GM18520 (cell line): ENCODE data around the gene ACOT13.
"Not testable (repeated sequence)": the region's sequence is repeated elsewhere in the genome, so short reads cannot be mapped to it uniquely, and the experiment has no call there.

Experiments used
- ATAC-seq: cut with Tn5 transposase; IDR thresholded peaks from one replicate; pipeline ENCODE4 v1.9.1; 2021; ENCODE audit not compliant: unreplicated experiment

The ACOT13 gene

DNA sequence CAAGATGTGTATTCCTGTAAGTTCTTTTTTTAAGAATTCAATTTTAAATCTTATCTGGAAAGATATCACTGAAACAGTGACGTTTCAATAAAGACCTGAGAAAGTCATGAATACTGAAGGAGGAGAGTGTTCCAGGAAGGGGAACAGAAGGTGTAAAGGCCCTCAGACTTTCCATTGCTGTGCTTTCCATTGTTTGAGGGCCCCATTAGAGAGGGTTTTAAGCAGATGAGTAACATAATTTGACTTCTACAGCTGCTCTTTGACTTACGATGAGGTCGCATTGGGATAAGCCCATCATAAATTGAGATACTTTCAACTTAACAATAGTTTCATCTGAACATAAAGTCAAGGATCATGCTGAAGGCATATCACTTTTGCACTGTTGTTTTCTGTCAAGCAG is 24.7 kb downstream of the ACOT13 start:
- no peak for ATAC-seq

GRCh38 chr6:24692003-24692402 is 25.1 kb downstream of the ACOT13 start:
- ATAC-seq: no peak

DNA sequence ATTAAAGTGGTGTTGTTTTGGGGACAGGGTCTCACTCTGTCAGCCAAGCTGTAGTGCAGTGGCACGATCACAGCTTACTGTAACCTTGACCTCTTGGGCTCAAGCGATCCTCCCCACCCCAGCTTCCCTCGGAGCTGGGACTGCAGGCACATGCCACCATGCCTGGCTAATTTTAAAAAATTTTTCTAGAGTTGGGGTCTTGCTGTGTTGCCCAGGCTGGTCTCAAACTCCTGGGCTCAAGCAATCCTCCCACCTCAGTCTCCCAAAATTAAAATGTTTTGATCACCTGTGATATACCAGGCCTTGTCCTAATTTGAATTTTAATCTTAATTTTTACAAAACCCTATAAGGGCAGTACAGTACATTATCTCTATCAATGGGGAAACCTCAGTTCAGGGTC is 25.5 kb downstream of the ACOT13 start:
- no peak for ATAC-seq

DNA sequence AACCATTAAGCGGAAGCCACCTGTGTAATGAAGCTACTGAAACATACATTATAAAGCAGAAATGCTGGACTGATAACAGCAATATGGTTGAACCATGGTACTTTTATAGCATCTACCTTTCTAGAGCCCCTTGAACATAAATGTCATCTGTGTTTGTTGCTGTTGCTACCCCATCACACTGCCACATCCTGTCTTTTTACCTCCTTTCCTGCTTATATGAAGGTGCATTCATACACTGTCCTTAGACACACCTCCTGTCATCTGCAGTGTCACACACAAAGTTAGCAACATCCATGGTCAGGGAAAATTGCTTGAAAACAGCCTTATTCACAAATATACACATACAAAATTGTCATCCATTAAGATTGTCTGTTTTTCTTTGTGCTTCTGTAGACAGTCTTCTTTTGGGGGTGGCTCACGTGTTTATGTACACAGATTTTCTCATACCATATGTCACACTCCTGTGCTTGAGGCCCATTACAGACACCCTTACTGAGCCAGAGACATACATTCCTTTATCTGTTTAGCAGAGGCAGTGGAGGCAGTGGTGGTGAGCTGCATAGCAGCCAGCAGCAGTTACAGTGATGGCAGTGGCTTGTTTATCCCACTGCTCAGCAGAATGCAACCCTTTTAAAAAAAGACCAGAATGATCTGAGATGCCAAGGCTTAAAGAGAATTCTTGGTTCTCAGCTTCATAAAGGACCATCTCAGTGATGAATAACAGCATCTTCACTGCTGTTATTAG is 26.1 kb downstream of the ACOT13 start:
- ATAC-seq: no peak

GRCh38 chr6:24694198-24694597 is 27.3 kb downstream of the ACOT13 start:
- ATAC-seq: no peak

GRCh38 chr6:24695635-24696034 is 28.8 kb downstream of the ACOT13 start:
- peak; percentile 54 for ATAC-seq

- no peak for ATAC-seq
Observed at GRCh38 chr6:24696097-24696496, 29.2 kb downstream of the ACOT13 start.

- ATAC-seq: no peak
Observed at GRCh38 chr6:24699521-24700359, 32.9 kb downstream of the ACOT13 start.

DNA sequence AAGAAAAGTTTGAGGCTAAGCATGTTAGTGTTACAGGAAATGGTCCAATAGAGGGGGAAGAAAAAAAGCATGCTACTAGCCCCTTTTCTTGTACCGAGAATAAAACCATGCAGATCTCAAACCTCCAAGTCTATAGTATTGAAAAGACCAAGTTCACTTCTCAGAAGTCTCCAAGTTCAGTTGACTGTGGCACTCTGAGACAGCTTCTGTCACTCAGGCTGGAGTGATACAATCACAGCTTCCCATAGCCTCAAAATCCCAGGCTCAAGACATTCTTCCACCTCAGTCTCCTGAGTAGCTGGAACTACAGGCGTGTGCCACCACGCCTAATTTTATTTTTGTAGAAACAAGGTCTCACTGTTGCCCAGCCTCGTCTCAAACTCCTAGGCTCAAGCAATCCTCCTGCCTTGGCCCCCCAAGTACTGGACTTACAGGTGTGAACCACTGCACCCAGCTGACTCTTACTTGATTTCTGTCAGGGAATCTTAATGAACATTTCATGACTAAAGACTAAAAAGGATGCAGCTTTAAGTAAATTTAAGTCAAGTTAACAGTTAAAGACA is 35.9 kb downstream of the ACOT13 start:
- ATAC-seq: no peak

GRCh38 chr6:24704468-24704867 is 37.6 kb downstream of the ACOT13 start:
- ATAC-seq: no peak

- ATAC-seq: no peak
Observed at GRCh38 chr6:24708612-24709011, 41.7 kb downstream of the ACOT13 start.

DNA sequence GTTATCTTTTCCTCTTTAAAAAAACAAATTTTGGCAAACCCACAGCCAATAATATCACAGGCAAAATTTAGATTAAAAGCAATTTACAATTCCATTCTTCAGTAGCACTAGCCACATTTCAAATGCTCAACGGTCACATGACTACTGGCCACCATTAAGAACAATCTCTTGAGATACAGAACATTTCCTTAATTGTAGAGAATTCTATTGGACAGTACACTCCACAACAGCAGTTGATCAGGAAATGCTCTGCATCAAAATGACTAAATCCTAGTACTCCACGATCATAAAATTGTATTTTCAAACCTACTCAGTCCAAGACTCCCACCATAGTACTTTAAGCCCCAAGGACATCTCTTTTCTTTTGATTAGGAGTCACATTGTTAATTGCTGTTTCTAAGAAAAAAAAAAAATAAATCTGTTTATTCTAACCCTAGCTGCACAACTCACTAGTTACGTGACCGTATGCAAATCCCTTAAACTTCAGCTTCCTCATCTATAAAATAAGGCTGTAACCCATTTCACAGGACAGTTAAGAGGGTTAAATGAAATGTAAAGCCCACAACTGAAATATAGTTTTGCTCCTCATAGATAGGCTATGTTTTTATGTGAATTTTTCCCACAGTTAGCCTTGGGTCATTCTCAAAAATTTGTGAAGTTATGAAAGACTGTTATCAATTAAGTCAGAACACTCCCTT is 42.3 kb downstream of the ACOT13 start:
- no peak for ATAC-seq

DNA sequence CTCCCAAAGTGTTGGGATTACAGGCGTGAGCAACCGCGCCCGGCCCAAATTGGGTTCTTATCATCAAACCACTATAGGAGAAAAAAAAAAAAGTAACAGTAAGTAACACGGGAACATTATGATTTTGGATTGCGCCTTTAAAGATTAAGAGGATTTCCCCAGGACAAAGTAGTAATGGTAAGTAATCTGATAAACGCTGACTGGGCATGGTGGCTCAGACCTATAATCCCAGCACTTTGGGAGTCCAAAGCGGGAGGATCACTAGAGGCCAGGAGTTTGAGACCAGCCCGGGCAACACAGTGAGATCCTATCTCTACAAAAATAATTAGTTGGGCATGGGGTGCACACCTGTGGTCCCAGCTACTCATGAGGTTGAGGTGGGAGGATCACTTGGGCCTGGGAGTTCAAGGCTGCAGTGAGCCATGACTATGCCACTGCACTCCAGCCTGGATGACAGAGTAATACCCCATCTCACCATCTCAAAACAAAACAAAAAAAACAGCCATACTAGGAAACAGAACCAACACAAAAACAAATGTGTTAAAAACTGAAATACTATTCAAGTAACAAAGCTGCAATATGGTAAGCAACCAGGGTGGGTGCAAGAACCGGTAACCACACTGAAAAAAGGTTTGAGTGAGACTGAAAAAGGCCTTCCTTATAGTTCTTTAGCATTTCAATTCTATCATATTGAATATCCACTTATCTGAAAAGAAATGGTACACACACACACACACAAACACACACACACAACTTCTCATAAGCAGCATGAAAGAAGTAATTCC is 43.8 kb downstream of the ACOT13 start:
- no peak for ATAC-seq

DNA sequence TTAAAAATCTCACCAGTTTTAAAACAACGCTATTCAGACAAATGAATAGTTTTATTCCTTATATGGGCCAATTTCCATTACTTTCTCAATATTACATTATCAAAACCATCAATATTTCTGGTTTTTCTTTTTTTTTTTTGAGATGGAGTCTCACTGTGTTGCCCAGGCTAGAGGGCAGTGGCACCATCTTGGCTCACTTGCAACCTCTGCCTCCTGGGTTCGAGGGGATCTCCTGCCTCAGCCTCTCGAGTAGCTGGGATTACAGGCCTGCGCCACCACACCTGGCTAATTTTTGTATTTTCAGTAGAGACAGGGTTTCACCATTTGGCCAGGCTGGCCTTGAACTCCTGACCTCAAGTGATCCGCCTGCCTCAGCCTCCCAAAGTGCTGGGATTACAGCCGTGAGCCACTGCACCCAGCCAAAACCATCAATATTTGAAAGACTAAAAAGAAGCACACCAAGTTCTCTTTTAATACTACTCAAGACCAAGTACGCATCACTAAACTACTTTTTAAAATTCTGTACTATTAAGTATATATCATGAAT is 49.8 kb downstream of the ACOT13 start:
- ATAC-seq: not testable (repeated sequence)

GRCh38 chr6:24718449-24719124 is 51.7 kb downstream of the ACOT13 start:
- ATAC-seq: no peak

- peak; percentile 17 for ATAC-seq
Observed at GRCh38 chr6:24719125-24719971, 52.5 kb downstream of the ACOT13 start, which contains the start of gene C6orf62. Gene C6orf62 (minus strand): TSS chr6:24719154. CDS start chr6:24718668, 486 bp downstream.

DNA sequence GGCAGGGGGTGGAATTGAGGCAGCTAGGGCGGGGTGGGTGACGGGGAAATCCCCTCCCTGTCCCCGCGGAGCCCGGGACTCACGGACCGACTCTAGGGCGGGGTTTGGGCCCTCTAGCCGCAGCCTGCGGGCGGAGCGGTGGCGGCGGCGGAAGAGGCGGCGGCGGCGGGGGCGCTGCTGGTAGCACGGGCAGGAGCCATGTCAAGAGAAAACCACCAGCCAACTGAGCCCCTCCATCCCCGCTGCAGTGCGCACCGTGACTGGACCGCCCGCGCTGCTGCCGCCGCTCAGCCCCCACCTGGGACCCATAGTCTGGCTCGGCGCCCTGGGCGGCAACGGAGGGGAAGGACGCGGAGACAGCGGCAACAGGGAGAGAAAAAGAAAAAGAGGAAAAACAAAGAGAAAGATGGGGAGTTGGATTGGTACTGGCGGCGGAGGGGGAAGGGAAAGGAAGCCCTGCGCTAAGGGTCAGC is 53.3 kb downstream of the ACOT13 start:
- ATAC-seq: no peak

GRCh38 chr6:24720604-24721460 is 54.0 kb downstream of the ACOT13 start:
- peak; percentile 76 for ATAC-seq
